Measurements from ENCODE around the gene NUP88.

NUP88 gene

GRCh38 chr17:5418858-5419355 lies 555 bp downstream of the NUP88 start:
- DNase-seq = peak; percentile 62

GRCh38 chr17:5416901-5417300 lies 2.6 kb downstream of the NUP88 start:
- DNase-seq = no peak

GRCh38 chr17:5413682-5414081 lies 5.8 kb downstream of the NUP88 start:
- no peak for DNase-seq

GRCh38 chr17:5410594-5411272 lies 8.7 kb downstream of the NUP88 start:
- DNase-seq = no peak

- no peak for DNase-seq
Measured at GRCh38 chr17:5408186-5408585, 11.3 kb downstream of the NUP88 start.

- no peak for DNase-seq
Measured at GRCh38 chr17:5405400-5405799, 14.1 kb downstream of the NUP88 start.

GRCh38 chr17:5399767-5400166 lies 19.7 kb downstream of the NUP88 start:
- DNase-seq = no peak

- no peak for DNase-seq
Measured at GRCh38 chr17:5396612-5397011, 22.9 kb downstream of the NUP88 start.

- DNase-seq = no peak
Measured at GRCh38 chr17:5391678-5392077, 27.8 kb downstream of the NUP88 start.

GRCh38 chr17:5381542-5381941 lies 37.9 kb downstream of the NUP88 start:
- DNase-seq = no peak

- DNase-seq = no peak
Measured at GRCh38 chr17:5380491-5381135, 38.8 kb downstream of the NUP88 start.

- DNase-seq = no peak
Measured at GRCh38 chr17:5379351-5380107, 39.9 kb downstream of the NUP88 start.

- no peak for DNase-seq
Measured at GRCh38 chr17:5378566-5379207, 40.8 kb downstream of the NUP88 start.

GRCh38 chr17:5373112-5373511 lies 46.4 kb downstream of the NUP88 start:
- DNase-seq = no peak

- DNase-seq = no peak
Measured at GRCh38 chr17:5370411-5370810, 49.1 kb downstream of the NUP88 start.

- no peak for DNase-seq
Measured at GRCh38 chr17:5365831-5366230, 53.6 kb downstream of the NUP88 start.

- DNase-seq = no peak
Measured at GRCh38 chr17:5364696-5365095, 54.8 kb downstream of the NUP88 start.

GRCh38 chr17:5364156-5364555 lies 55.3 kb downstream of the NUP88 start:
- DNase-seq = no peak

GRCh38 chr17:5362162-5362811 lies 57.2 kb downstream of the NUP88 start:
- no peak for DNase-seq

GRCh38 chr17:5361426-5361825 lies 58.0 kb downstream of the NUP88 start:
- no peak for DNase-seq

- DNase-seq = no peak
Measured at GRCh38 chr17:5355421-5356129, 63.9 kb downstream of the NUP88 start.

- DNase-seq = no peak
Measured at GRCh38 chr17:5354886-5355415, 64.5 kb downstream of the NUP88 start.
